ENCODE data around the gene ATXN7L1. TPM values are rescaled to one million over a fixed set of nuclear protein-coding genes. Genes with fewer than 3 reads are reported as not detected.

The ATXN7L1 gene
- total and polyA plus RNA-seq, 2 of the 8 experiments (the other 6 are each of a cell fraction or from before 2014, with no cell fraction given): 14.3 to 34.0 TPM

GRCh38 chr7:105707381-105707780 is 169.0 kb downstream of the ATXN7L1 start:
- DNase-seq (ENCODE audit: low read depth in 1 of 2, low spot score in 2 of 2) (no peak), FAIRE-seq (no peak)
- H3K56ac ChIP-seq (replicated peaks; ENCODE audit: insufficient read length, low read depth, low read length): no peak overlapping the region
- H2AFZ ChIP-seq (ENCODE audit: low read length): no peak overlapping the region
- no peak overlapping the region for H2BK12ac ChIP-seq (ENCODE audit: low read depth, low read length)
- H3K9me3 ChIP-seq (ENCODE audit: insufficient read depth in 2 of 2, low read depth in 1 of 2, low read length in 1 of 2): peaks cover 21 to 22% of the 10 kb centered on the region in 2 experiments
- H3K79me1 ChIP-seq (ENCODE audit: low read depth, low read length): no peaks in the 10 kb centered on the region
- no peak overlapping the region for H4K5ac ChIP-seq (ENCODE audit: insufficient read length, low read depth, low read length)
- H3K27ac ChIP-seq (ENCODE audit: low read depth, low read length): no peak overlapping the region
- no peak overlapping the region for H3K23ac ChIP-seq (ENCODE audit: insufficient read length)
- H3K27me3 ChIP-seq (replicated peaks in 1 of 4; ENCODE audit: control insufficient read depth in 3 of 4, extremely low read depth in 1 of 4, insufficient read depth in 3 of 4, low read length in 3 of 4): no peaks in the 10 kb centered on the region
- no peak overlapping the region for H2BK120ac ChIP-seq (replicated peaks; ENCODE audit: low read depth, low read length)
- H4K20me1 ChIP-seq (replicated peaks in 1 of 2; ENCODE audit: control insufficient read depth in 1 of 2, insufficient read depth in 2 of 2, low read length in 2 of 2): no peaks in the 10 kb centered on the region
- TF ChIP-seq TEAD4 (IDR thresholded peaks at IDR 0.05; ENCODE audit: low read depth, low read length) (no peak), ATF2 (IDR thresholded peaks at IDR 0.05; ENCODE audit: low read length) (no peak), POLR2AphosphoS5 (IDR thresholded peaks at IDR 0.05; ENCODE audit: low read depth, low read length) (no peak), EGR1 (IDR thresholded peaks at IDR 0.05; ENCODE audit: borderline replicate concordance, low read depth, low read length) (no peak), CBX8 (IDR thresholded peaks at IDR 0.05; ENCODE audit: borderline replicate concordance, low read depth, low read length) (no peak), ASH2L (IDR thresholded peaks at IDR 0.05; ENCODE audit: low read length) (no peak), NANOG (IDR thresholded peaks at IDR 0.05; ENCODE audit: insufficient read depth, low read depth, low read length, poor library complexity, severe bottlenecking) (no peak), ATF3 (IDR thresholded peaks at IDR 0.05; ENCODE audit: insufficient read depth, low read depth, low read length) (no peak), SAP30 (IDR thresholded peaks at IDR 0.05; ENCODE audit: insufficient read depth, insufficient replicate concordance, low read length) (no peak), JUN (IDR thresholded peaks at IDR 0.05; ENCODE audit: low read depth, low read length) (no peak)
- H3K23me2 ChIP-seq (ENCODE audit: low read depth, low read length): no peaks in the 10 kb centered on the region
- no peak overlapping the region for H4K91ac ChIP-seq (replicated peaks; ENCODE audit: insufficient read length, low read length)
- no peak overlapping the region for H2BK20ac ChIP-seq (ENCODE audit: low read length)
- peaks cover 0 to 18% (median 1%) of the 10 kb centered on the region in 4 experiments; a peak in 3 of 8 replicates for H3K36me3 ChIP-seq (ENCODE audit: control insufficient read depth in 2 of 4, insufficient read depth in 4 of 4, low read length in 3 of 4)
- 86% methylated on average over 3 of the region's 3 CpGs; no CpG with 5 or more reads in 1 of the 2 experiments for WGBS, 2 experiments (ENCODE audit: extremely low coverage in 1 of 2, insufficient coverage in 1 of 2, insufficient read length in 1 of 2, insufficient replicate concordance in 2 of 2, low coverage in 1 of 2, low lambda C conversion rate in 2 of 2, missing lambda C conversion rate in 1 of 2)
- H2BK5ac ChIP-seq (ENCODE audit: low read depth, low read length): no peak overlapping the region
- peaks cover 0 to 3% (median 0%) of the 10 kb centered on the region in 4 experiments; a peak in 1 of 7 replicates for H3K4me1 ChIP-seq (replicated peaks in 1 of 4; ENCODE audit: control insufficient read depth in 3 of 4, insufficient read depth in 4 of 4, low read length in 3 of 4)
- H3K9ac ChIP-seq (replicated peaks in 1 of 4; ENCODE audit: extremely low read depth in 1 of 4, low read depth in 3 of 4, low read length in 3 of 4): no peak overlapping the region
- no peak overlapping the region for H2AK5ac ChIP-seq (ENCODE audit: low read depth, low read length)
- no peak overlapping the region for H3K4me2 ChIP-seq (ENCODE audit: insufficient read depth in 1 of 2, low read depth in 2 of 2, low read length in 2 of 2)
- no peak overlapping the region for H3K4ac ChIP-seq (replicated peaks; ENCODE audit: insufficient read length, low read depth, low read length)
- no peak overlapping the region for H3K14ac ChIP-seq (ENCODE audit: insufficient read length)
- CTCF ChIA-PET (ENCODE audit: partially characterized antibody): interaction anchor here (0.7 to 1.2 kb wide), 3 partner anchors 20 to 50 kb away, joined by 3 read pairs; no protein-coding TSS in a partner anchor
- POLR2A ChIA-PET (ENCODE audit: partially characterized antibody): no interaction called here
- H4K8ac ChIP-seq (ENCODE audit: extremely low read depth, insufficient read depth, low read length): no peak overlapping the region
- no peak overlapping the region for H2BK15ac ChIP-seq (ENCODE audit: low read length)
- H3K79me2 ChIP-seq (ENCODE audit: control insufficient read depth in 1 of 2, insufficient read depth in 2 of 2, low read length in 2 of 2): no peaks in the 10 kb centered on the region
- H3K4me3 ChIP-seq (ENCODE audit: extremely low read depth in 1 of 4, insufficient read depth in 2 of 4, low read depth in 3 of 4, low read length in 4 of 4): no peak overlapping the region
- H3K18ac ChIP-seq (ENCODE audit: extremely low read depth, low read length): no peak overlapping the region

Measured in H1 (cell line).